SK-N-SH (cell line): ENCODE measurements around the gene PHLDB2. TPM values are rescaled to one million over a fixed set of nuclear protein-coding genes. Genes with fewer than 3 reads are reported as not detected.

Experiments used
- CTCF ChIA-PET: fragments of 300-600, 350-600 bp; formaldehyde crosslinking; extraction: SDS; loops from one replicate; lab custom pipeline; 2021; lab: Yijun Ruan, JAX
- POLR2A ChIA-PET: fragments of 350-600 bp; sonication (Branson Sonifier 250); formaldehyde crosslinking; extraction: SDS; loops from one replicate; lab custom pipeline; 2020; ENCODE audit warnings: antibody characterized with exemption, inconsistent platforms; lab: Yijun Ruan, JAX
- DNase-seq: peaks from one replicate; pipeline ENCODE4 v3.0.0; 2012
- H2AFZ ChIP-seq: fragments of 200-600 bp; sonication (generic); 2 replicates; pipeline ENCODE4 v1.8.1; 2016; ENCODE audit warnings: antibody characterized with exemption, mild to moderate bottlenecking, low read depth
- H3F3A ChIP-seq: fragments of 200-600 bp; sonication (generic); replicated peaks from 2 replicates; pipeline ENCODE3; 2016; ENCODE audit warnings: antibody characterized with exemption, mild to moderate bottlenecking; ENCODE audit not compliant: insufficient read depth
- H3K27ac ChIP-seq, 2 experiments: fragments of 200-500 bp in 1 of 2; fragments of 200-600 bp in 1 of 2; sonication (Bioruptor generic) in 1 of 2; sonication (generic), shearing (Covaris generic) in 1 of 2; 2 replicates each; pipeline versions ENCODE4 v1.5.1 to v1.6.1; 2014 to 2016; ENCODE audit warnings: low read depth in 2 of 2, inconsistent platforms in 1 of 2, low read length in 1 of 2, mild to moderate bottlenecking in 1 of 2, mixed read lengths in 1 of 2
- H3K27me3 ChIP-seq: fragments of 200-600 bp; sonication (generic), shearing (Covaris generic); 2 replicates; pipeline ENCODE4 v1.6.1; 2016; ENCODE audit warnings: mixed run types; ENCODE audit not compliant: insufficient read depth
- H3K36me3 ChIP-seq, 2 experiments: fragments of 200-500 bp in 1 of 2; fragments of 200-600 bp in 1 of 2; sonication (Bioruptor generic) in 1 of 2; sonication (generic) in 1 of 2; replicated peaks in 1 of 2; 2 replicates each; pipeline versions ENCODE3 to v1.5.1; 2014 to 2016; ENCODE audit warnings: low read length in 1 of 2, mild to moderate bottlenecking in 1 of 2; ENCODE audit not compliant: insufficient read depth in 2 of 2, control insufficient read depth in 1 of 2
- H3K4me1 ChIP-seq, 2 experiments: fragments of 200-500 bp in 1 of 2; fragments of 200-600 bp in 1 of 2; sonication (Bioruptor generic) in 1 of 2; sonication (generic), shearing (Covaris generic) in 1 of 2; 2 replicates each; pipeline versions ENCODE4 v1.5.1 to v1.6.1; 2014 to 2016; ENCODE audit warnings: low read depth in 1 of 2, low read length in 1 of 2, mixed run types in 1 of 2; ENCODE audit not compliant: insufficient read depth in 2 of 2, control insufficient read depth in 1 of 2
- H3K4me2 ChIP-seq: fragments of 200-600 bp; sonication (generic), shearing (Covaris generic); 2 replicates; pipeline ENCODE4 v1.6.1; 2017; ENCODE audit warnings: mixed run types
- H3K4me3 ChIP-seq, 2 experiments: fragments of 200-500 bp in 1 of 2; fragments of 200-600 bp in 1 of 2; sonication (Bioruptor generic) in 1 of 2; sonication (generic), shearing (Covaris generic) in 1 of 2; 2 replicates each; pipeline versions ENCODE4 v1.5.1 to v1.8.1; 2014 to 2016; ENCODE audit warnings: low read depth in 2 of 2, inconsistent platforms in 1 of 2, low read length in 1 of 2, mild to moderate bottlenecking in 1 of 2, mixed read lengths in 1 of 2, moderate library complexity in 1 of 2
- H3K79me2 ChIP-seq: fragments of 200-600 bp; sonication (generic); 2 replicates; pipeline ENCODE4 v1.8.1; 2017; ENCODE audit warnings: mild to moderate bottlenecking; ENCODE audit not compliant: insufficient read depth
- H3K9ac ChIP-seq: fragments of 200-600 bp; sonication (generic); 2 replicates; pipeline ENCODE4 v1.6.1; 2017; ENCODE audit warnings: mixed run types
- H3K9me2 ChIP-seq: fragments of 200-600 bp; sonication (generic); 2 replicates; pipeline ENCODE4 v1.6.1; 2017; ENCODE audit warnings: mixed run types
- H3K9me3 ChIP-seq: fragments of 200-600 bp; sonication (generic); 2 replicates; pipeline ENCODE4 v1.6.1; 2017; ENCODE audit warnings: mixed run types, mild to moderate bottlenecking, moderate library complexity
- H4K20me1 ChIP-seq: fragments of 200-600 bp; sonication (generic); 2 replicates; pipeline ENCODE4 v1.6.1; 2017; ENCODE audit warnings: mild to moderate bottlenecking, mixed run types; ENCODE audit not compliant: insufficient read depth
- CHD2 ChIP-seq: fragments of 150-350 bp; IDR thresholded peaks from 2 replicates; pipeline ENCODE4 v1.6.1; 2018; ENCODE audit warnings: low read length; ENCODE audit not compliant: partially characterized antibody
- ELF1 ChIP-seq: IDR thresholded peaks from 2 replicates; pipeline ENCODE4 v1.4.0; 2012
- EZH2phosphoT487 ChIP-seq: fragments of 200-600 bp; sonication (generic); IDR thresholded peaks from 2 replicates; pipeline ENCODE4 v1.6.1; 2017; ENCODE audit warnings: low read depth, mixed run types, mild to moderate bottlenecking, antibody characterized with exemption, moderate library complexity, borderline replicate concordance
- FOSL2 ChIP-seq: IDR thresholded peaks from 2 replicates; pipeline ENCODE4 v1.4.0; 2012; ENCODE audit warnings: low read depth, mild to moderate bottlenecking, moderate library complexity, borderline replicate concordance
- FOXM1 ChIP-seq: IDR thresholded peaks from 2 replicates; pipeline ENCODE4 v1.4.0; 2012; ENCODE audit warnings: low read depth, mild to moderate bottlenecking
- GABPA ChIP-seq: IDR thresholded peaks from 2 replicates; pipeline ENCODE4 v1.4.0; 2012; ENCODE audit warnings: low read depth, mild to moderate bottlenecking
- GATA2 ChIP-seq: sonication (generic); formaldehyde crosslinking; IDR thresholded peaks from 2 replicates; pipeline ENCODE4 v1.5.0; 2020; ENCODE audit warnings: mild to moderate bottlenecking, missing genetic modification reagents
- JUND ChIP-seq: IDR thresholded peaks from 2 replicates; pipeline ENCODE4 v1.4.0; 2012
- MEF2A ChIP-seq: IDR thresholded peaks from 2 replicates; pipeline ENCODE4 v1.4.0; 2012; ENCODE audit warnings: low read depth, borderline replicate concordance
- MXI1 ChIP-seq: IDR thresholded peaks from 2 replicates; pipeline ENCODE4 v1.6.1; 2012; ENCODE audit warnings: mild to moderate bottlenecking, low read depth, low read length, improper control_type of control experiment
- NFIC ChIP-seq: IDR thresholded peaks from 2 replicates; pipeline ENCODE4 v1.4.0; 2012; ENCODE audit warnings: borderline replicate concordance
- NRF1 ChIP-seq: IDR thresholded peaks from 2 replicates; pipeline ENCODE4 v1.6.1; 2012; ENCODE audit warnings: low read depth, mild to moderate bottlenecking, low read length
- POLR2AphosphoS5 ChIP-seq: IDR thresholded peaks from 2 replicates; pipeline ENCODE4 v1.6.1; 2012; ENCODE audit warnings: low read depth, low read length
- RAD21 ChIP-seq: IDR thresholded peaks from 2 replicates; pipeline ENCODE4 v1.6.1; 2012; ENCODE audit warnings: mild to moderate bottlenecking, low read length
- RFX5 ChIP-seq: IDR thresholded peaks from 2 replicates; pipeline ENCODE4 v1.6.1; 2012; ENCODE audit warnings: mild to moderate bottlenecking, improper control_type of control experiment, low read length
- RXRA ChIP-seq: IDR thresholded peaks from 2 replicates; pipeline ENCODE4 v1.4.0; 2012; ENCODE audit warnings: low read depth, mild to moderate bottlenecking, borderline replicate concordance
- SMC3 ChIP-seq: IDR thresholded peaks from 2 replicates; pipeline ENCODE4 v1.6.1; 2012; ENCODE audit warnings: low read depth, low read length, improper control_type of control experiment
- TAF1 ChIP-seq: IDR thresholded peaks from 2 replicates; pipeline ENCODE4 v1.6.1; 2012; ENCODE audit warnings: low read depth, mild to moderate bottlenecking, low read length, moderate library complexity, borderline replicate concordance
- TCF12 ChIP-seq: IDR thresholded peaks from 2 replicates; pipeline ENCODE4 v1.4.0; 2012
- YY1 ChIP-seq: IDR thresholded peaks from 2 replicates; pipeline ENCODE4 v1.4.0; 2012; ENCODE audit warnings: low read depth, mild to moderate bottlenecking
- WGBS: methylation state at CpG from one replicate; pipeline ENCODE4 v1.1.6; 2017; ENCODE audit warnings: low lambda C conversion rate; 5-methylcytosine and 5-hydroxymethylcytosine counted together
- polyA plus RNA-seq, 3 experiments: library from polyadenylated mRNA; depleted of rRNA; stranded (reverse); fragments of >200 nt; gene quantifications; 2 replicates each; pipeline ENCODE4 v1.2.3, GENCODE V29; 2012
- TF ChIP-seq, protein P1 (sequence below): IDR thresholded peaks from 2 replicates; pipeline ENCODE4 v1.4.0; 2012; ENCODE audit warnings: low read depth, borderline replicate concordance
- TF ChIP-seq, protein P2 (sequence below): IDR thresholded peaks from 2 replicates; pipeline ENCODE4; 2012
- TF ChIP-seq, protein P3 (sequence below): fragments of 200-600 bp; sonication (generic); IDR thresholded peaks from 2 replicates; pipeline ENCODE4 v1.6.1; 2017; ENCODE audit warnings: antibody characterized with exemption, mild to moderate bottlenecking, moderate library complexity
- TF ChIP-seq, protein P4 (sequence below): IDR thresholded peaks from 2 replicates; pipeline ENCODE4 v1.4.0; 2012; ENCODE audit warnings: low read depth, borderline replicate concordance

PHLDB2 gene
- polyA plus RNA-seq, 1 of the 3 experiments (the other 2 are of a cell fraction): 18.0 TPM

DNA sequence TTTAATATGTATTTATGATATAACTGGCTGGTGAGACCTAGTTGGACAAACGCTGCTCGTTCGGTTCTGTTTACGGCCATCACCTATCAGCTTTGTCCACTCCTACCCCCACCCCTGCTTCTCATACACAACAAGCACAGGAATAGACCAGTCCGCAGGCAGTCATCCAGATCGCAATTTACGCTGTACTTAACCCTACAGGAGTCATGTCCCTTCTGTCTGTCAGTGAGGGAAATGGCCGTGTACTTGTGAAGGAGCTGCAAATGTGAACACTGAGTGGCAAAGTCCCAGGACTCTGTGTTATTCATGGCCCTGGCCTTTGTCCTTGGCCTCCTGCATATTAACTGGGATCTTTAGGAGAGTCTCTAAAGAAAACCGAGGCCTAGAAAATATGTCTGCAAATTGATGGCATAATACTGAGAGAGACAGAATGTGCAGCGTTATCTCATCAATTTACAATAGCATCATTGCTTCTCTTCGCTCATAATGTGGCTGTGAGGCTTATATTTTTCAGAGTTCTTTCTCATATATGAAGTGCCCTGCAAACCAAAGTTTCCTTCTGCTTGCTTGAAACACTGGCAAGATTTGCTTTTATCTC lies 112.6 kb downstream of the PHLDB2 start:
- Histone ChIP-seq H2AFZ (no peak overlapping the region), H3K9me2 (no peaks in the 10 kb centered on the region), H4K20me1 (no peaks in the 10 kb centered on the region), H3K36me3 (peaks cover 45 to 61% of the 10 kb centered on the region in 2 experiments), H3K9ac (no peak overlapping the region), H3K9me3 (no peaks in the 10 kb centered on the region), H3K27me3 (no peaks in the 10 kb centered on the region), H3K4me2 (no peak overlapping the region), H3K4me3 (no peak overlapping the region), H3K27ac (no peak overlapping the region), H3K79me2 (no peaks in the 10 kb centered on the region), H3F3A (peaks cover 30% of the 10 kb centered on the region), H3K4me1 (peaks cover 2 to 7% of the 10 kb centered on the region in 2 experiments; a peak in 2 of 4 replicates)
- DNase-seq: no peak
- POLR2A ChIA-PET: no interaction called here
- CTCF ChIA-PET: interaction anchor here (0.8 to 12.2 kb wide), 6 partner anchors 26 to 303 kb away, joined by 3 to 255 read pairs (median 4); no protein-coding TSS in a partner anchor
- TF ChIP-seq, protein P1, sequence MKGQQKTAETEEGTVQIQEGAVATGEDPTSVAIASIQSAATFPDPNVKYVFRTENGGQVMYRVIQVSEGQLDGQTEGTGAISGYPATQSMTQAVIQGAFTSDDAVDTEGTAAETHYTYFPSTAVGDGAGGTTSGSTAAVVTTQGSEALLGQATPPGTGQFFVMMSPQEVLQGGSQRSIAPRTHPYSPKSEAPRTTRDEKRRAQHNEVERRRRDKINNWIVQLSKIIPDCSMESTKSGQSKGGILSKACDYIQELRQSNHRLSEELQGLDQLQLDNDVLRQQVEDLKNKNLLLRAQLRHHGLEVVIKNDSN: no peak
- TF ChIP-seq SMC3 (no peak), YY1 (no peak), TCF12 (no peak), RXRA (no peak), TAF1 (no peak), NRF1 (no peak), POLR2AphosphoS5 (no peak), FOSL2 (no peak), RAD21 (no peak), ELF1 (no peak), FOXM1 (no peak), GATA2 (CRISPR knock-in tag) (no peak)
- TF ChIP-seq, protein P2, sequence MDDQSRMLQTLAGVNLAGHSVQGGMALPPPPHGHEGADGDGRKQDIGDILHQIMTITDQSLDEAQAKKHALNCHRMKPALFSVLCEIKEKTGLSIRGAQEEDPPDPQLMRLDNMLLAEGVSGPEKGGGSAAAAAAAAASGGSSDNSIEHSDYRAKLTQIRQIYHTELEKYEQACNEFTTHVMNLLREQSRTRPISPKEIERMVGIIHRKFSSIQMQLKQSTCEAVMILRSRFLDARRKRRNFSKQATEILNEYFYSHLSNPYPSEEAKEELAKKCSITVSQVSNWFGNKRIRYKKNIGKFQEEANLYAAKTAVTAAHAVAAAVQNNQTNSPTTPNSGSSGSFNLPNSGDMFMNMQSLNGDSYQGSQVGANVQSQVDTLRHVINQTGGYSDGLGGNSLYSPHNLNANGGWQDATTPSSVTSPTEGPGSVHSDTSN: no peak
- TF ChIP-seq, protein P3, sequence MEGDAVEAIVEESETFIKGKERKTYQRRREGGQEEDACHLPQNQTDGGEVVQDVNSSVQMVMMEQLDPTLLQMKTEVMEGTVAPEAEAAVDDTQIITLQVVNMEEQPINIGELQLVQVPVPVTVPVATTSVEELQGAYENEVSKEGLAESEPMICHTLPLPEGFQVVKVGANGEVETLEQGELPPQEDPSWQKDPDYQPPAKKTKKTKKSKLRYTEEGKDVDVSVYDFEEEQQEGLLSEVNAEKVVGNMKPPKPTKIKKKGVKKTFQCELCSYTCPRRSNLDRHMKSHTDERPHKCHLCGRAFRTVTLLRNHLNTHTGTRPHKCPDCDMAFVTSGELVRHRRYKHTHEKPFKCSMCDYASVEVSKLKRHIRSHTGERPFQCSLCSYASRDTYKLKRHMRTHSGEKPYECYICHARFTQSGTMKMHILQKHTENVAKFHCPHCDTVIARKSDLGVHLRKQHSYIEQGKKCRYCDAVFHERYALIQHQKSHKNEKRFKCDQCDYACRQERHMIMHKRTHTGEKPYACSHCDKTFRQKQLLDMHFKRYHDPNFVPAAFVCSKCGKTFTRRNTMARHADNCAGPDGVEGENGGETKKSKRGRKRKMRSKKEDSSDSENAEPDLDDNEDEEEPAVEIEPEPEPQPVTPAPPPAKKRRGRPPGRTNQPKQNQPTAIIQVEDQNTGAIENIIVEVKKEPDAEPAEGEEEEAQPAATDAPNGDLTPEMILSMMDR: no peak
- WGBS: 95% methylated on average over 11 of the region's 11 CpGs

DNA sequence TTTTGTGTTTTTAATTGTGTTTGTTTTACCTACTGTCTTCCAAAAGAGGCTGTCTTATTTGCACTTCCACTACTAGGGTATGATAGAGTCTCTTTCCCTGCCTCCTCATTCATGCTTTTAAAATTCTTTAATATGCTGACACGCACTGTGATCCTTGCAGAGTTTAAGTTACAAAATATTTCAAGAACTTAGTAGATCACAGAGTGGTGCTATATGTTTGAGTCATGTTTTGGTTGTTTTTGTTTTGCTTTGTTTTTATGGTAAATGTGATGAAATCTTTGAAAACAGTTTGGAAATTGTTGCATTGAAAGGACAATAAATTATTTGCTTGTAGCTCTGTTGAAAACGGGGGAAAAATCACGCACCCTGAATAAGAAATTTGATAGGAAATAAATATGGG lies 113.8 kb downstream of the PHLDB2 start:
- Histone ChIP-seq H3K27me3 (no peaks in the 10 kb centered on the region), H3K4me1 (no peaks in the 10 kb centered on the region), H3K79me2 (no peaks in the 10 kb centered on the region), H3K9me2 (no peaks in the 10 kb centered on the region), H3K9ac (no peak overlapping the region), H3K4me2 (no peak overlapping the region), H2AFZ (no peak overlapping the region), H4K20me1 (no peaks in the 10 kb centered on the region), H3K9me3 (no peaks in the 10 kb centered on the region), H3K36me3 (peaks cover 45 to 54% of the 10 kb centered on the region in 2 experiments), H3K4me3 (no peak overlapping the region), H3F3A (peaks cover 35% of the 10 kb centered on the region), H3K27ac (no peak overlapping the region)
- WGBS: 64% methylated on average over 3 of the region's 3 CpGs
- DNase-seq: no peak
- ChIA-PET POLR2A (no interaction called here), CTCF (interaction anchor here (0.6 to 12.2 kb wide), 2 partner anchors 41 to 254 kb away, joined by 3 to 255 read pairs; no protein-coding TSS in a partner anchor)
- no peak for TF ChIP-seq RAD21
- TF ChIP-seq RFX5: no peak
- no peak for TF ChIP-seq TAF1
- no peak for TF ChIP-seq JUND
- TF ChIP-seq NFIC: no peak
- no peak for TF ChIP-seq MEF2A
- TF ChIP-seq FOXM1: no peak
- TF ChIP-seq, protein P4, sequence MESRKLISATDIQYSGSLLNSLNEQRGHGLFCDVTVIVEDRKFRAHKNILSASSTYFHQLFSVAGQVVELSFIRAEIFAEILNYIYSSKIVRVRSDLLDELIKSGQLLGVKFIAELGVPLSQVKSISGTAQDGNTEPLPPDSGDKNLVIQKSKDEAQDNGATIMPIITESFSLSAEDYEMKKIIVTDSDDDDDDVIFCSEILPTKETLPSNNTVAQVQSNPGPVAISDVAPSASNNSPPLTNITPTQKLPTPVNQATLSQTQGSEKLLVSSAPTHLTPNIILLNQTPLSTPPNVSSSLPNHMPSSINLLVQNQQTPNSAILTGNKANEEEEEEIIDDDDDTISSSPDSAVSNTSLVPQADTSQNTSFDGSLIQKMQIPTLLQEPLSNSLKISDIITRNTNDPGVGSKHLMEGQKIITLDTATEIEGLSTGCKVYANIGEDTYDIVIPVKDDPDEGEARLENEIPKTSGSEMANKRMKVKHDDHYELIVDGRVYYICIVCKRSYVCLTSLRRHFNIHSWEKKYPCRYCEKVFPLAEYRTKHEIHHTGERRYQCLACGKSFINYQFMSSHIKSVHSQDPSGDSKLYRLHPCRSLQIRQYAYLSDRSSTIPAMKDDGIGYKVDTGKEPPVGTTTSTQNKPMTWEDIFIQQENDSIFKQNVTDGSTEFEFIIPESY: no peak
- no peak for TF ChIP-seq EZH2phosphoT487
- TF ChIP-seq MXI1: no peak
- no peak for TF ChIP-seq GABPA
- no peak for TF ChIP-seq NRF1
- no peak for TF ChIP-seq CHD2
- no peak for TF ChIP-seq YY1
